ENCODE results near the gene NOTCH3. TPM values are rescaled to one million over a fixed set of nuclear protein-coding genes. Genes with fewer than 3 reads are reported as not detected.

The NOTCH3 gene
- total RNA-seq, 1 experiment from 2014 or later, result 164 TPM

DNA sequence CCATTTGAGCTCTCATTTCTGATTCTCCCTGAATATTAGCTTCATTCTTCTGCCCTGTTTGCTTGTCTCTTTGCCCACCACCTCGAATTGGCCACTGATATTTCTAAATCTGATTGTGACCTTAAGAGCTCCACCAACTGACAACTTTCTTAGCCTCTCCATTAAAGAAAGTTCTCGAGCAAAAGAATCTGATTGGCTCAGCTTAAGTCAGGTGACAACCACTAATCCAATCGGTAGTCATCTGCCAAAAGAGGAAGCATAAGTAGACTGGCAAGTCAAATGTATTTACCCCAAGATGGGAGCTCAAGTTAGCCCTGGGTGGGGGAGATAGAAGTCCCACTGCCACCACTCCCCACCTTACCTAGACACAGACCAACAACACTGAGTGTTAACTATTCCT, 41.5 kb downstream of the NOTCH3 start:
- no peaks in the 10 kb centered on the region for H3K27me3 ChIP-seq (ENCODE audit: insufficient read depth, low read length)
- no peak overlapping the region for H3K9ac ChIP-seq (ENCODE audit: extremely low read depth, insufficient read length, low read length)
- H4K5ac ChIP-seq (ENCODE audit: insufficient read length, low read depth, low read length), result no peak overlapping the region
- no peak overlapping the region for H2BK120ac ChIP-seq (ENCODE audit: low read depth, low read length, poor library complexity, severe bottlenecking)
- H2BK20ac ChIP-seq (ENCODE audit: low read depth, low read length, poor library complexity, severe bottlenecking), result no peak overlapping the region
- no peak overlapping the region for H3K23ac ChIP-seq (ENCODE audit: insufficient read length, low read depth, low read length)
- no peaks in the 10 kb centered on the region for H4K20me1 ChIP-seq (ENCODE audit: control insufficient read depth, insufficient read depth, insufficient read length)
- H3K79me2 ChIP-seq (ENCODE audit: insufficient read depth, low read length), result no peaks in the 10 kb centered on the region
- H2BK15ac ChIP-seq (ENCODE audit: low read depth, low read length), result no peak overlapping the region
- no peak for DNase-seq
- no peak overlapping the region for H2BK5ac ChIP-seq (ENCODE audit: insufficient read length, low read length)
- H3K27ac Mint-ChIP-seq, result no peak overlapping the region
- H4K91ac ChIP-seq (ENCODE audit: insufficient read length, low read depth, low read length), result no peak overlapping the region
- no peak overlapping the region for H3K4me3 Mint-ChIP-seq
- no CpG with 5 or more reads among the region's 3 CpGs for WGBS (ENCODE audit: extremely low coverage, insufficient read length, low lambda C conversion rate)
- no peak overlapping the region for H2BK12ac ChIP-seq (ENCODE audit: insufficient read length, low read depth, low read length)
- no peaks in the 10 kb centered on the region for H3K23me2 ChIP-seq (ENCODE audit: insufficient read length, low read depth, low read length, poor library complexity, severe bottlenecking)
- H2AFZ ChIP-seq (ENCODE audit: low read length), result no peak overlapping the region
- peaks cover 20 to 43% (median 31%) of the 10 kb centered on the region in 3 experiments for H3K36me3 Mint-ChIP-seq (ENCODE audit: insufficient read depth in 1 of 3, low read depth in 3 of 3)
- no peak overlapping the region for H3T11ph ChIP-seq (ENCODE audit: low read length)
- H3K18ac ChIP-seq (ENCODE audit: insufficient read length, low read depth, low read length), result no peak overlapping the region
- no peak overlapping the region for H3K14ac ChIP-seq (ENCODE audit: insufficient read depth, low read length)
- H3K9me3 Mint-ChIP-seq, result peaks cover 9 to 11% of the 10 kb centered on the region in 2 experiments
- H3K56ac ChIP-seq (ENCODE audit: insufficient read length, low read depth, low read length), result no peak overlapping the region
- H3K4me2 ChIP-seq (ENCODE audit: insufficient read depth, insufficient read length, low read length), result no peak overlapping the region
- H3K79me1 ChIP-seq (ENCODE audit: insufficient read depth, low read depth, low read length, poor library complexity, severe bottlenecking), result no peaks in the 10 kb centered on the region
- H3K27me3 Mint-ChIP-seq (ENCODE audit: low read depth), result no peaks in the 10 kb centered on the region
- H4K8ac ChIP-seq (replicated peaks; ENCODE audit: insufficient read length, low read depth, low read length), result no peak overlapping the region
- no peaks in the 10 kb centered on the region for H3K9me3 ChIP-seq (ENCODE audit: control insufficient read depth, low read depth, low read length)
- H3K27ac ChIP-seq (ENCODE audit: insufficient read length, low read depth, low read length), result no peak overlapping the region
- TF ChIP-seq, protein P1, sequence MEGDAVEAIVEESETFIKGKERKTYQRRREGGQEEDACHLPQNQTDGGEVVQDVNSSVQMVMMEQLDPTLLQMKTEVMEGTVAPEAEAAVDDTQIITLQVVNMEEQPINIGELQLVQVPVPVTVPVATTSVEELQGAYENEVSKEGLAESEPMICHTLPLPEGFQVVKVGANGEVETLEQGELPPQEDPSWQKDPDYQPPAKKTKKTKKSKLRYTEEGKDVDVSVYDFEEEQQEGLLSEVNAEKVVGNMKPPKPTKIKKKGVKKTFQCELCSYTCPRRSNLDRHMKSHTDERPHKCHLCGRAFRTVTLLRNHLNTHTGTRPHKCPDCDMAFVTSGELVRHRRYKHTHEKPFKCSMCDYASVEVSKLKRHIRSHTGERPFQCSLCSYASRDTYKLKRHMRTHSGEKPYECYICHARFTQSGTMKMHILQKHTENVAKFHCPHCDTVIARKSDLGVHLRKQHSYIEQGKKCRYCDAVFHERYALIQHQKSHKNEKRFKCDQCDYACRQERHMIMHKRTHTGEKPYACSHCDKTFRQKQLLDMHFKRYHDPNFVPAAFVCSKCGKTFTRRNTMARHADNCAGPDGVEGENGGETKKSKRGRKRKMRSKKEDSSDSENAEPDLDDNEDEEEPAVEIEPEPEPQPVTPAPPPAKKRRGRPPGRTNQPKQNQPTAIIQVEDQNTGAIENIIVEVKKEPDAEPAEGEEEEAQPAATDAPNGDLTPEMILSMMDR (conservative IDR thresholded peaks at IDR 0.05), result no peak
- no peaks in the 10 kb centered on the region for H3K4me1 ChIP-seq (ENCODE audit: insufficient read depth, low read length)
- H2AK5ac ChIP-seq (ENCODE audit: insufficient read length, low read length), result no peak overlapping the region
- no peak overlapping the region for H3K4ac ChIP-seq (ENCODE audit: low read depth, low read length)
- peaks cover 9% of the 10 kb centered on the region in 2 experiments for H3K4me1 Mint-ChIP-seq

Measured in H9 (cell line).